ENCODE data around the gene CYP27C1. TPM values are rescaled to one million over a fixed set of nuclear protein-coding genes. Genes with fewer than 3 reads are reported as not detected.

CYP27C1 gene
- polyA plus RNA-seq, 2 of the 4 experiments (the other 2 are of a cell fraction), result 2.2 to 4.6 TPM

DNA sequence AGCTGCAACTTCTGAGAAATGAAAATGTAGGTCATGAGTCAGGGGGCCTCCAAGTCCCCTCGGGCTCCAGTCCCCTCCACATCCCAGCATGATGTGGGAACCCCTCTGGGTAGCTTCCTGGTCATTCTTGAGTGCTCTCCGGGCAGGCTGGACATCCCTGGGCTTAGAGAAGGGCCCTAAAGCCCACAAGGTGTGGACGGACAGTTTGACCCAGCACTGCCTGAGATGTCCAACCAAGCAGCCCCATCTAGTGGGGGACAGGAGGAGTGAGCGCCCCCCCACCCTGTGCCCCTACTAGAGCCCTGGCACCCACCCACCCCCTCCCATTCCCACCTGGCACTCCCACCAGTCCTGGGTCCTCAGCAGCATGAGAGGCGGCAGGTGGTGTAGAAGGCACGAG lies 46.0 kb downstream of the CYP27C1 start:
- ATAC-seq (peak; percentile 63 to 82; a peak in 4 of 6 replicates), DNase-seq (ENCODE audit: low read depth in 1 of 2, low spot score in 1 of 2) (peak; percentile 28 to 55), FAIRE-seq (no peak)
- CTCF ChIA-PET, result interaction anchor here (0.6 to 3.9 kb wide), 12 partner anchors 8 to 121 kb away, joined by 3 to 14 read pairs (median 5); no protein-coding TSS in a partner anchor
- no peaks in the 10 kb centered on the region for H3K9me3 ChIP-seq
- H3K4me3 ChIP-seq, result no peak overlapping the region
- no peak overlapping the region for H3K4me2 ChIP-seq
- 62% methylated on average over 5 of the region's 6 CpGs for WGBS (ENCODE audit: missing lambda C conversion rate)
- peaks cover 16% of the 10 kb centered on the region for H3K4me1 ChIP-seq
- TF ChIP-seq ZC3H11A (IDR thresholded peaks at IDR 0.05) (no peak), BHLHE40 (IDR thresholded peaks at IDR 0.05; ENCODE audit: low read depth, low read length) (no peak), SMC3 (IDR thresholded peaks at IDR 0.05) (peak; percentile 44; the same call in 2 of the 3 replicates), RAD21 (conservative IDR thresholded peaks at IDR 0.05 in 1 of 2, IDR thresholded peaks at IDR 0.05 in 1 of 2) (peak; percentile 64 to 71), KDM5A (IDR thresholded peaks at IDR 0.05) (no peak), CTCF (IDR thresholded peaks at IDR 0.05) (peak; percentile 44)
- POLR2A ChIA-PET, result no interaction called here
- H3K27ac ChIP-seq, result peak overlapping the region in 1 of 2 experiments; percentile 42; a peak in 2 of 6 replicates

GRCh38 chr2:127173057-127173456 lies 47.0 kb downstream of the CYP27C1 start:
- H3K4me2 ChIP-seq, result no peak overlapping the region
- H3K4me3 ChIP-seq, result no peak overlapping the region
- H3K9me3 ChIP-seq, result no peaks in the 10 kb centered on the region
- ChIA-PET POLR2A (no interaction called here), CTCF (interaction anchor here (0.9 to 3.9 kb wide), 7 partner anchors 11 to 306 kb away, joined by 3 to 14 read pairs (median 6); no protein-coding TSS in a partner anchor)
- peaks cover 16% of the 10 kb centered on the region for H3K4me1 ChIP-seq
- DNase-seq (ENCODE audit: low read depth in 1 of 2, low spot score in 1 of 2) (no peak), ATAC-seq (no peak), FAIRE-seq (no peak)
- H3K27ac ChIP-seq, result peak overlapping the region in 1 of 2 experiments; percentile 7; a peak in 1 of 6 replicates
- TF ChIP-seq ZNF302 (CRISPR knock-in tag; IDR thresholded peaks at IDR 0.05) (no peak), SMC3 (IDR thresholded peaks at IDR 0.05) (no peak), JUN (IDR thresholded peaks at IDR 0.05) (no peak), TFCP2L1 (CRISPR knock-in tag; IDR thresholded peaks at IDR 0.05) (no peak), KDM5A (IDR thresholded peaks at IDR 0.05) (no peak), CBX8 (IDR thresholded peaks at IDR 0.05) (no peak)
- WGBS (ENCODE audit: missing lambda C conversion rate), result 77% methylated on average over 6 of the region's 6 CpGs

GRCh38 chr2:127172306-127172705 lies 47.8 kb downstream of the CYP27C1 start:
- ATAC-seq, result no peak
- H3K4me1 ChIP-seq, result peaks cover 16% of the 10 kb centered on the region

More at GRCh38 chr2:127172306-127172705, 47.8 kb downstream of the CYP27C1 start:
- POLR2A ChIA-PET, result no interaction called here
- DNase-seq (ENCODE audit: low read depth in 1 of 2, low spot score in 1 of 2) (no peak), FAIRE-seq (no peak)
- no peaks in the 10 kb centered on the region for H3K9me3 ChIP-seq
- no peak overlapping the region for H3K27ac ChIP-seq
- no peak for TF ChIP-seq PBX3 (IDR thresholded peaks at IDR 0.05)
- TF ChIP-seq MAZ (IDR thresholded peaks at IDR 0.05; ENCODE audit: borderline replicate concordance, low read depth, low read length), result no peak
- TF ChIP-seq TP53 (CRISPR knock-in tag; IDR thresholded peaks at IDR 0.05), result no peak
- no peak for TF ChIP-seq FOSB (CRISPR knock-in tag; IDR thresholded peaks at IDR 0.05)
- TF ChIP-seq, protein P1, sequence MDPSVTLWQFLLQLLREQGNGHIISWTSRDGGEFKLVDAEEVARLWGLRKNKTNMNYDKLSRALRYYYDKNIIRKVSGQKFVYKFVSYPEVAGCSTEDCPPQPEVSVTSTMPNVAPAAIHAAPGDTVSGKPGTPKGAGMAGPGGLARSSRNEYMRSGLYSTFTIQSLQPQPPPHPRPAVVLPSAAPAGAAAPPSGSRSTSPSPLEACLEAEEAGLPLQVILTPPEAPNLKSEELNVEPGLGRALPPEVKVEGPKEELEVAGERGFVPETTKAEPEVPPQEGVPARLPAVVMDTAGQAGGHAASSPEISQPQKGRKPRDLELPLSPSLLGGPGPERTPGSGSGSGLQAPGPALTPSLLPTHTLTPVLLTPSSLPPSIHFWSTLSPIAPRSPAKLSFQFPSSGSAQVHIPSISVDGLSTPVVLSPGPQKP (IDR thresholded peaks at IDR 0.05; ENCODE audit: low read depth, low read length), result no peak
- TF ChIP-seq ZSCAN20 (CRISPR knock-in tag; IDR thresholded peaks at IDR 0.05), result no peak
- no peak for TF ChIP-seq MAFK (IDR thresholded peaks at IDR 0.05; ENCODE audit: partially characterized antibody)
- TF ChIP-seq, protein P2, sequence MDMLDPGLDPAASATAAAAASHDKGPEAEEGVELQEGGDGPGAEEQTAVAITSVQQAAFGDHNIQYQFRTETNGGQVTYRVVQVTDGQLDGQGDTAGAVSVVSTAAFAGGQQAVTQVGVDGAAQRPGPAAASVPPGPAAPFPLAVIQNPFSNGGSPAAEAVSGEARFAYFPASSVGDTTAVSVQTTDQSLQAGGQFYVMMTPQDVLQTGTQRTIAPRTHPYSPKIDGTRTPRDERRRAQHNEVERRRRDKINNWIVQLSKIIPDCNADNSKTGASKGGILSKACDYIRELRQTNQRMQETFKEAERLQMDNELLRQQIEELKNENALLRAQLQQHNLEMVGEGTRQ (IDR thresholded peaks at IDR 0.05), result no peak
- H3K4me3 ChIP-seq, result no peak overlapping the region
- CTCF ChIA-PET, result interaction anchor here (0.7 to 3.9 kb wide), 6 partner anchors 10 to 307 kb away, joined by 3 to 14 read pairs (median 4); no protein-coding TSS in a partner anchor
- WGBS (ENCODE audit: missing lambda C conversion rate), result 84% methylated on average over 6 of the region's 6 CpGs
- no peak overlapping the region for H3K4me2 ChIP-seq
